H1 (cell line): Measurements from ENCODE around the gene OR51B5. TPM values are rescaled to one million over a fixed set of nuclear protein-coding genes. Genes with fewer than 3 reads are reported as not detected.
"Not testable (repeated sequence)": the region's sequence is repeated elsewhere in the genome, so short reads cannot be mapped to it uniquely, and the experiment has no call there.

Source experiments
- CTCF ChIA-PET: fragments of 300-600 bp; sonication (Branson Sonifier 250); formaldehyde crosslinking; loops from one replicate; lab custom pipeline; 2021; ENCODE audit not compliant: partially characterized antibody; lab: Charles Lee
- POLR2A ChIA-PET: fragments of 300-600 bp; sonication (Branson Sonifier 250); formaldehyde crosslinking; loops from one replicate; lab custom pipeline; 2021; ENCODE audit warnings: inconsistent platforms; ENCODE audit not compliant: partially characterized antibody; lab: Charles Lee
- DNase-seq, 2 experiments: peaks; one replicate each; pipeline versions ENCODE4 v3.0.0 to v3.0.0-alpha.2; 2010 to 2022; ENCODE audit warnings: low spot score in 2 of 2, low read depth in 1 of 2, mixed read lengths in 1 of 2
- FAIRE-seq: peaks from 2 replicates; lab custom pipeline; 2011; peaks lifted over from hg19 to GRCh38; lab: Jason Lieb, UNC
- H2AFZ ChIP-seq: 2 replicates; pipeline ENCODE4 v1.8.1; 2012; ENCODE audit warnings: low read length, inconsistent platforms
- H2AK5ac ChIP-seq: 2 replicates; pipeline ENCODE4 v1.6.1; 2013; ENCODE audit warnings: low read depth, low read length
- H2BK120ac ChIP-seq: replicated peaks from 2 replicates; pipeline ENCODE3; 2013; ENCODE audit warnings: low read depth, low read length, inconsistent platforms
- H2BK12ac ChIP-seq: 2 replicates; pipeline ENCODE4 v1.6.1; 2013; ENCODE audit warnings: low read depth, low read length
- H2BK15ac ChIP-seq: 2 replicates; pipeline ENCODE4 v1.6.1; 2013; ENCODE audit warnings: low read length
- H2BK20ac ChIP-seq: 2 replicates; pipeline ENCODE4 v1.6.1; 2013; ENCODE audit warnings: low read length
- H2BK5ac ChIP-seq: 2 replicates; pipeline ENCODE4 v1.6.1; 2013; ENCODE audit warnings: low read depth, low read length
- H3K14ac ChIP-seq: 2 replicates; pipeline ENCODE4 v1.6.1; 2013; ENCODE audit warnings: inconsistent platforms; ENCODE audit not compliant: insufficient read length
- H3K18ac ChIP-seq: 2 replicates; pipeline ENCODE4 v1.6.1; 2013; ENCODE audit warnings: low read length; ENCODE audit errors: extremely low read depth
- H3K23ac ChIP-seq: 2 replicates; pipeline ENCODE4 v1.6.1; 2013; ENCODE audit warnings: inconsistent platforms; ENCODE audit not compliant: insufficient read length
- H3K23me2 ChIP-seq: 2 replicates; pipeline ENCODE4 v1.6.1; 2013; ENCODE audit warnings: low read depth, low read length
- H3K27ac ChIP-seq: 2 replicates; pipeline ENCODE4 v1.6.1; 2011; ENCODE audit warnings: low read depth, low read length, inconsistent platforms
- H3K27me3 ChIP-seq, 4 experiments: replicated peaks in 1 of 4; 1 replicate in 1 of 4; 2 replicates in 3 of 4; pipeline versions ENCODE4 v1.6.1 to v1.8.1; 2011 to 2013; ENCODE audit warnings: low read length in 3 of 4, mild to moderate bottlenecking in 3 of 4, inconsistent platforms in 2 of 4, mixed read lengths in 2 of 4, moderate library complexity in 1 of 4; ENCODE audit not compliant: control insufficient read depth in 3 of 4, insufficient read depth in 3 of 4; ENCODE audit errors: extremely low read depth in 1 of 4
- H3K36me3 ChIP-seq, 4 experiments: 2 replicates each; pipeline versions ENCODE4 v1.6.1 to v1.8.1; 2011 to 2013; ENCODE audit warnings: mild to moderate bottlenecking in 4 of 4, low read length in 3 of 4, moderate library complexity in 2 of 4, control low read depth in 1 of 4, inconsistent platforms in 1 of 4; ENCODE audit not compliant: insufficient read depth in 4 of 4, control insufficient read depth in 2 of 4
- H3K4ac ChIP-seq: replicated peaks from 2 replicates; pipeline ENCODE3; 2013; ENCODE audit warnings: low read length, low read depth, mixed read lengths, inconsistent platforms; ENCODE audit not compliant: insufficient read length
- H3K4me1 ChIP-seq, 4 experiments: replicated peaks in 1 of 4; 1 replicate in 1 of 4; 2 replicates in 3 of 4; pipeline versions ENCODE4 v1.6.1 to v1.8.1; 2011 to 2013; ENCODE audit warnings: low read length in 3 of 4, inconsistent platforms in 2 of 4, mixed read lengths in 1 of 4; ENCODE audit not compliant: insufficient read depth in 4 of 4, control insufficient read depth in 3 of 4
- H3K4me2 ChIP-seq, 2 experiments: 2 replicates each; pipeline versions ENCODE4 v1.6.1 to v1.8.1; 2011 to 2013; ENCODE audit warnings: low read depth in 2 of 2, low read length in 2 of 2, control low read depth in 1 of 2, inconsistent platforms in 1 of 2, mild to moderate bottlenecking in 1 of 2; ENCODE audit not compliant: insufficient read depth in 1 of 2
- H3K4me3 ChIP-seq, 4 experiments: fragments of 200-600, 300-600 bp in 1 of 4; sonication (generic), shearing (Covaris generic), sonication (Bioruptor Twin) in 1 of 4; 2 replicates each; pipeline versions ENCODE4 v1.5.1 to v1.8.1; 2011 to 2016; ENCODE audit warnings: low read length in 4 of 4, low read depth in 3 of 4, control low read depth in 2 of 4, inconsistent platforms in 2 of 4, mild to moderate bottlenecking in 2 of 4, mixed read lengths in 1 of 4, moderate library complexity in 1 of 4; ENCODE audit not compliant: insufficient read depth in 2 of 4; ENCODE audit errors: extremely low read depth in 1 of 4
- H3K56ac ChIP-seq: replicated peaks from 2 replicates; pipeline ENCODE3; 2013; ENCODE audit warnings: low read depth, mild to moderate bottlenecking, mixed read lengths, low read length, inconsistent platforms; ENCODE audit not compliant: insufficient read length
- H3K79me1 ChIP-seq: 2 replicates; pipeline ENCODE4 v1.6.1; 2013; ENCODE audit warnings: low read depth, low read length, control low read depth
- H3K79me2 ChIP-seq, 2 experiments: 2 replicates each; pipeline versions ENCODE4 v1.6.1 to v1.8.1; 2012 to 2013; ENCODE audit warnings: low read length in 2 of 2, mild to moderate bottlenecking in 2 of 2, inconsistent platforms in 1 of 2; ENCODE audit not compliant: insufficient read depth in 2 of 2, control insufficient read depth in 1 of 2
- H3K9ac ChIP-seq, 4 experiments: replicated peaks in 1 of 4; 1 replicate in 1 of 4; 2 replicates in 3 of 4; pipeline versions ENCODE4 v1.6.1 to v1.8.1; 2011 to 2013; ENCODE audit warnings: low read depth in 3 of 4, low read length in 3 of 4, control low read depth in 2 of 4, mild to moderate bottlenecking in 2 of 4, moderate library complexity in 2 of 4, inconsistent platforms in 1 of 4; ENCODE audit errors: extremely low read depth in 1 of 4
- H3K9me3 ChIP-seq, 2 experiments: 2 replicates each; pipeline versions ENCODE4 v1.6.1 to v1.8.1; 2012 to 2013; ENCODE audit warnings: mild to moderate bottlenecking in 2 of 2, moderate library complexity in 2 of 2, control low read depth in 1 of 2, inconsistent platforms in 1 of 2, low read depth in 1 of 2, low read length in 1 of 2, mixed read lengths in 1 of 2; ENCODE audit not compliant: insufficient read depth in 2 of 2
- H4K20me1 ChIP-seq, 2 experiments: replicated peaks in 1 of 2; 2 replicates each; pipeline versions ENCODE3 to v1.8.1; 2011 to 2013; ENCODE audit warnings: inconsistent platforms in 2 of 2, low read length in 2 of 2, mild to moderate bottlenecking in 1 of 2; ENCODE audit not compliant: insufficient read depth in 2 of 2, control insufficient read depth in 1 of 2
- H4K5ac ChIP-seq: 2 replicates; pipeline ENCODE4 v1.6.1; 2013; ENCODE audit warnings: low read length, low read depth, mixed read lengths, inconsistent platforms; ENCODE audit not compliant: insufficient read length
- H4K8ac ChIP-seq: 2 replicates; pipeline ENCODE4 v1.8.0; 2013; ENCODE audit warnings: mild to moderate bottlenecking, moderate library complexity, low read length, inconsistent platforms; ENCODE audit not compliant: insufficient read depth; ENCODE audit errors: extremely low read depth
- H4K91ac ChIP-seq: replicated peaks from 2 replicates; pipeline ENCODE3; 2013; ENCODE audit warnings: low read length, mixed read lengths, inconsistent platforms; ENCODE audit not compliant: insufficient read length
- WGBS, 2 experiments: shearing (Covaris generic) in 1 of 2; methylation state at CpG; one replicate each; pipeline versions ENCODE4 v1.1.6 to v1.1.7; 2013 to 2015; ENCODE audit warnings: low lambda C conversion rate in 2 of 2, mixed read lengths in 2 of 2, inconsistent platforms in 1 of 2, low coverage in 1 of 2, missing lambda C conversion rate in 1 of 2; ENCODE audit not compliant: insufficient replicate concordance in 2 of 2, insufficient coverage in 1 of 2, insufficient read length in 1 of 2; ENCODE audit errors: extremely low coverage in 1 of 2, missing lambda C conversion rate in 1 of 2; 5-methylcytosine and 5-hydroxymethylcytosine counted together
- polyA plus RNA-seq, 7 experiments: library from polyadenylated mRNA; depleted of rRNA in 3 of 7; stranded (reverse) in 5 of 7; unstranded in 2 of 7; fragments of >200 nt in 5 of 7; fragments of 200-250 nt in 2 of 7; gene quantifications; 1 replicate in 5 of 7; 2 replicates in 1 of 7; 4 replicates in 1 of 7; pipeline versions ENCODE4 v1.2.1 to v1.2.3, GENCODE V29; 2011 to 2013; ENCODE audit warnings: missing spikeins in 2 of 7, mixed read lengths in 2 of 7
- total RNA-seq: library from RNA; stranded (reverse); fragmentation: NEBNext Ultra II Directional; extraction: Animal tissue kit (Norgen Biotek cat#: 25700); gene quantifications from 2 replicates; pipeline ENCODE4 v1.2.1, GENCODE V29; 2021
- TF ChIP-seq, protein P1 (sequence below), 3 experiments: IDR thresholded peaks; 1 replicate in 2 of 3; 2 replicates in 1 of 3; pipeline versions ENCODE4 v1.5.1 to v1.6.1; 2011; ENCODE audit warnings: low read length in 3 of 3, mild to moderate bottlenecking in 3 of 3, inconsistent platforms in 2 of 3, low read depth in 1 of 3, moderate library complexity in 1 of 3; ENCODE audit not compliant: insufficient read depth in 1 of 3; ENCODE audit errors: control extremely low read depth in 1 of 3

OR51B5 gene
- total and polyA plus RNA-seq, 2 of the 8 experiments (the other 6 are each of a cell fraction or from before 2014, with no cell fraction given) = not detected

DNA sequence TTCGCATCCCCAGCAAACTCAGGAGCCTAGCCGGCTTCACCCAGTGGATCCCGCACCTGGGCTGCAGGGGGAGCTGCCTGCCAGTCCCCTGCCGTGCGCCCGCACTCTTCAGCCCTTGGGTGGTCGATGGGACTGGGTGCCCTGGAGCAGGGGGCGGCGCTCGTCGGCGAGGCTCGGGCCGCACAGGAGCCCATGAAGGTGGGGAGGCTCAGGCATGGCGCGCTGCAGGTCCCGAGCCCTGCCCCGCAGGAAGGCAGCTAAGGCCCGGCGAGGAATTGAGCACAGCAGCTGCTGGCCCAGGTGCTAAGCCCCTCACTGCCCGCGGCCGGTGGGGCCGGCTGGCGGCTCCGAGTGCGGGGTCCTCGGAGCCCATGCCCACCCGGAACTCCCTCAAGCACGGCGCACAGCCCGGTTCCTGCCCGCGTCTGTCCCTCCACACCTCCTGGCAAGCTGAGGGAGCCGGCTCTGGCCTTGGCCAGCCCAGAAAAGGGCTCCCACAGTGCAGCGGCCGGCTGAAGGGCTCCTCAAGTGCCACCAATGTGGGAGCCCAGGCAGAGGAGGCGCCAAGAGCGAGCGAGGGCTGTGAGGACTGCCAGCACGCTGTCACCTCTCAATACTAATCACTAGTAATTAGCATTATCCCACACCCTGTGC lies 48.9 kb downstream of the OR51B5 start:
- H3K4me1 ChIP-seq, H3K4ac ChIP-seq, H3K9ac ChIP-seq, H2BK5ac ChIP-seq, H3K23ac ChIP-seq, H4K8ac ChIP-seq, H2BK20ac ChIP-seq, H2AFZ ChIP-seq, H3K27ac ChIP-seq, H3K9me3 ChIP-seq, H3K18ac ChIP-seq, DNase-seq, H2BK120ac ChIP-seq, H3K27me3 ChIP-seq, H3K79me1 ChIP-seq, H4K91ac ChIP-seq, FAIRE-seq, H3K23me2 ChIP-seq, H4K5ac ChIP-seq, POLR2A ChIA-PET, H3K14ac ChIP-seq, H2AK5ac ChIP-seq, H3K4me2 ChIP-seq, H3K79me2 ChIP-seq, H2BK15ac ChIP-seq, H2BK12ac ChIP-seq, H3K56ac ChIP-seq, H4K20me1 ChIP-seq, H3K4me3 ChIP-seq, H3K36me3 ChIP-seq: not testable (repeated sequence)
- TF ChIP-seq, protein P1, sequence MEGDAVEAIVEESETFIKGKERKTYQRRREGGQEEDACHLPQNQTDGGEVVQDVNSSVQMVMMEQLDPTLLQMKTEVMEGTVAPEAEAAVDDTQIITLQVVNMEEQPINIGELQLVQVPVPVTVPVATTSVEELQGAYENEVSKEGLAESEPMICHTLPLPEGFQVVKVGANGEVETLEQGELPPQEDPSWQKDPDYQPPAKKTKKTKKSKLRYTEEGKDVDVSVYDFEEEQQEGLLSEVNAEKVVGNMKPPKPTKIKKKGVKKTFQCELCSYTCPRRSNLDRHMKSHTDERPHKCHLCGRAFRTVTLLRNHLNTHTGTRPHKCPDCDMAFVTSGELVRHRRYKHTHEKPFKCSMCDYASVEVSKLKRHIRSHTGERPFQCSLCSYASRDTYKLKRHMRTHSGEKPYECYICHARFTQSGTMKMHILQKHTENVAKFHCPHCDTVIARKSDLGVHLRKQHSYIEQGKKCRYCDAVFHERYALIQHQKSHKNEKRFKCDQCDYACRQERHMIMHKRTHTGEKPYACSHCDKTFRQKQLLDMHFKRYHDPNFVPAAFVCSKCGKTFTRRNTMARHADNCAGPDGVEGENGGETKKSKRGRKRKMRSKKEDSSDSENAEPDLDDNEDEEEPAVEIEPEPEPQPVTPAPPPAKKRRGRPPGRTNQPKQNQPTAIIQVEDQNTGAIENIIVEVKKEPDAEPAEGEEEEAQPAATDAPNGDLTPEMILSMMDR (IDR thresholded peaks at IDR 0.05; ENCODE audit: control extremely low read depth in 1 of 3, insufficient read depth in 1 of 3, low read depth in 1 of 3, low read length in 3 of 3) = peak in 1 of 3 experiments; percentile 0; a peak in 1 of 4 replicates
- CTCF ChIA-PET = interaction anchor here (1.2 to 2.3 kb wide), 6 partner anchors 16 to 170 kb away, joined by 3 to 9 read pairs (median 6); no protein-coding TSS in a partner anchor
- WGBS, 2 experiments = 94% methylated on average over 14 of the region's 41 CpGs; no CpG with 5 or more reads in 1 of the 2 experiments
